ENCODE measurements around the gene TRH.

GRCh38 chr3:129967761-129968160 lies 6.8 kb upstream of the TRH start:
- no peak for TF ChIP-seq THRA (IDR thresholded peaks at IDR 0.05)
- TF ChIP-seq ARHGAP35 (IDR thresholded peaks at IDR 0.05; ENCODE audit: partially characterized antibody) = no peak
- no peak for TF ChIP-seq ETV6 (IDR thresholded peaks at IDR 0.05; ENCODE audit: borderline replicate concordance in 1 of 2, low read depth in 2 of 2, low read length in 1 of 2)
- TF ChIP-seq ETV6 (CRISPR knock-in tag; IDR thresholded peaks at IDR 0.05; ENCODE audit: borderline replicate concordance) = no peak
- TF ChIP-seq PATZ1 (CRISPR knock-in tag; IDR thresholded peaks at IDR 0.05; ENCODE audit: borderline replicate concordance) = no peak
- TF ChIP-seq GATA2 (CRISPR knock-in tag; IDR thresholded peaks at IDR 0.05) = no peak
- TF ChIP-seq JUN (IDR thresholded peaks at IDR 0.05; ENCODE audit: borderline replicate concordance, low read depth, low read length) = no peak
- TF ChIP-seq JUN (CRISPR knock-in tag; IDR thresholded peaks at IDR 0.05; ENCODE audit: borderline replicate concordance) = no peak
- TF ChIP-seq NBN (IDR thresholded peaks at IDR 0.05; ENCODE audit: low read depth) = no peak
- no peak for TF ChIP-seq RCOR1 (IDR thresholded peaks at IDR 0.05; ENCODE audit: borderline replicate concordance in 1 of 2, low read depth in 2 of 2, low read length in 2 of 2)
- TF ChIP-seq HMGN3 (IDR thresholded peaks at IDR 0.05; ENCODE audit: borderline replicate concordance, extremely low read depth, insufficient read length, low read depth, low read length) = no peak
- TF ChIP-seq TRIM24 (IDR thresholded peaks at IDR 0.05) = no peak
- no peak for TF ChIP-seq CEBPB (tag; IDR thresholded peaks at IDR 0.05)
- TF ChIP-seq NFE2L1 (tag; IDR thresholded peaks at IDR 0.05; ENCODE audit: borderline replicate concordance, low read depth) = no peak

All from K562 (cell line).